HG02938 (cell line): ENCODE results near the gene ERBB4.

Experiments
- ATAC-seq: cut with Tn5 transposase; IDR thresholded peaks from one replicate; pipeline ENCODE4 v1.9.1; 2021; ENCODE audit warnings: mild to moderate bottlenecking, moderate library complexity; ENCODE audit not compliant: unreplicated experiment

ERBB4 gene

GRCh38 chr2:211846036-211846400, 692.6 kb downstream of the ERBB4 start:
- no peak for ATAC-seq

- ATAC-seq: no peak
Observed at GRCh38 chr2:211845338-211846035, 693.1 kb downstream of the ERBB4 start.

GRCh38 chr2:211837706-211838105, 700.9 kb downstream of the ERBB4 start:
- no peak for ATAC-seq

- ATAC-seq: no peak
Observed at GRCh38 chr2:211837206-211837605, 701.4 kb downstream of the ERBB4 start.

GRCh38 chr2:211836409-211836808, 702.2 kb downstream of the ERBB4 start:
- ATAC-seq: no peak

GRCh38 chr2:211835695-211836094, 702.9 kb downstream of the ERBB4 start:
- no peak for ATAC-seq

- no peak for ATAC-seq
Observed at GRCh38 chr2:211833582-211834279, 704.9 kb downstream of the ERBB4 start.

GRCh38 chr2:211829725-211830124, 708.9 kb downstream of the ERBB4 start:
- no peak for ATAC-seq

- ATAC-seq: no peak
Observed at GRCh38 chr2:211823886-211824479, 714.6 kb downstream of the ERBB4 start.

- no peak for ATAC-seq
Observed at GRCh38 chr2:211822686-211823335, 715.8 kb downstream of the ERBB4 start.

- no peak for ATAC-seq
Observed at GRCh38 chr2:211816754-211817153, 721.8 kb downstream of the ERBB4 start.

- ATAC-seq: no peak
Observed at GRCh38 chr2:211812587-211812986, 726.0 kb downstream of the ERBB4 start.

- ATAC-seq: no peak
Observed at GRCh38 chr2:211802666-211803065, 735.9 kb downstream of the ERBB4 start.

- no peak for ATAC-seq
Observed at GRCh38 chr2:211800001-211800400, 738.6 kb downstream of the ERBB4 start.

- ATAC-seq: no peak
Observed at GRCh38 chr2:211798868-211799267, 739.7 kb downstream of the ERBB4 start.

- no peak for ATAC-seq
Observed at GRCh38 chr2:211793690-211794089, 744.9 kb downstream of the ERBB4 start.

- ATAC-seq: no peak
Observed at GRCh38 chr2:211789982-211790381, 748.6 kb downstream of the ERBB4 start.

- ATAC-seq: no peak
Observed at GRCh38 chr2:211766689-211767088, 771.9 kb downstream of the ERBB4 start.

- ATAC-seq: no peak
Observed at GRCh38 chr2:211762479-211762878, 776.1 kb downstream of the ERBB4 start.

- no peak for ATAC-seq
Observed at GRCh38 chr2:211760103-211760502, 778.5 kb downstream of the ERBB4 start.

- no peak for ATAC-seq
Observed at GRCh38 chr2:211756266-211756665, 782.3 kb downstream of the ERBB4 start.

- ATAC-seq: no peak
Observed at GRCh38 chr2:211755187-211755586, 783.4 kb downstream of the ERBB4 start.
